Measurements from ENCODE around the gene TPRG1L.

The TPRG1L gene

GRCh38 chr1:3664700-3665375 lies 40.0 kb downstream of the TPRG1L start:
- Histone ChIP-seq H3K27me3 (ENCODE audit: insufficient read depth, low read length) (peaks cover 10% of the 10 kb centered on the region), H3K36me3 (ENCODE audit: insufficient read depth, low read length) (no peaks in the 10 kb centered on the region), H3K4me1 (ENCODE audit: insufficient read depth, low read length) (peaks cover 19% of the 10 kb centered on the region)

GRCh38 chr1:3668148-3668547 lies 43.3 kb downstream of the TPRG1L start:
- Histone ChIP-seq H3K9me3 (ENCODE audit: low read length) (no peaks in the 10 kb centered on the region), H3K4me3 (ENCODE audit: low read length) (no peak overlapping the region), H3K36me3 (ENCODE audit: insufficient read depth, low read length) (no peaks in the 10 kb centered on the region), H3K4me1 (ENCODE audit: insufficient read depth, low read length) (peaks cover 19% of the 10 kb centered on the region), H3K27me3 (ENCODE audit: insufficient read depth, low read length) (peaks cover 34% of the 10 kb centered on the region), H2AFZ (ENCODE audit: low read depth, low read length) (no peak overlapping the region)

More at GRCh38 chr1:3664700-3665375, 40.0 kb downstream of the TPRG1L start:
- Histone ChIP-seq H3K4me3 (ENCODE audit: low read length) (no peak overlapping the region), H2AFZ (ENCODE audit: low read depth, low read length) (no peak overlapping the region), H3K9me3 (ENCODE audit: low read length) (no peaks in the 10 kb centered on the region)

- Histone ChIP-seq H2AFZ (ENCODE audit: low read depth, low read length) (no peak overlapping the region), H3K36me3 (ENCODE audit: insufficient read depth, low read length) (no peaks in the 10 kb centered on the region), H3K9me3 (ENCODE audit: low read length) (no peaks in the 10 kb centered on the region), H3K4me1 (ENCODE audit: insufficient read depth, low read length) (peaks cover 19% of the 10 kb centered on the region), H3K4me3 (ENCODE audit: low read length) (no peak overlapping the region), H3K27me3 (ENCODE audit: insufficient read depth, low read length) (peaks cover 39% of the 10 kb centered on the region)
Observed at GRCh38 chr1:3668585-3669300, 43.9 kb downstream of the TPRG1L start.

GRCh38 chr1:3669421-3669821 lies 44.6 kb downstream of the TPRG1L start:
- H3K27me3 ChIP-seq (ENCODE audit: insufficient read depth, low read length): peaks cover 44% of the 10 kb centered on the region
- H2AFZ ChIP-seq (ENCODE audit: low read depth, low read length): no peak overlapping the region
- no peaks in the 10 kb centered on the region for H3K36me3 ChIP-seq (ENCODE audit: insufficient read depth, low read length)
- no peaks in the 10 kb centered on the region for H3K9me3 ChIP-seq (ENCODE audit: low read length)
- peaks cover 20% of the 10 kb centered on the region for H3K4me1 ChIP-seq (ENCODE audit: insufficient read depth, low read length)
- no peak overlapping the region for H3K4me3 ChIP-seq (ENCODE audit: low read length)

GRCh38 chr1:3669971-3670431 lies 45.2 kb downstream of the TPRG1L start:
- peaks cover 22% of the 10 kb centered on the region for H3K4me1 ChIP-seq (ENCODE audit: insufficient read depth, low read length)
- H3K9me3 ChIP-seq (ENCODE audit: low read length): no peaks in the 10 kb centered on the region
- H3K4me3 ChIP-seq (ENCODE audit: low read length): no peak overlapping the region
- peaks cover 44% of the 10 kb centered on the region for H3K27me3 ChIP-seq (ENCODE audit: insufficient read depth, low read length)
- no peaks in the 10 kb centered on the region for H3K36me3 ChIP-seq (ENCODE audit: insufficient read depth, low read length)
- no peak overlapping the region for H2AFZ ChIP-seq (ENCODE audit: low read depth, low read length)

- no peaks in the 10 kb centered on the region for H3K36me3 ChIP-seq (ENCODE audit: insufficient read depth, low read length)
- peaks cover 22% of the 10 kb centered on the region for H3K4me1 ChIP-seq (ENCODE audit: insufficient read depth, low read length)
- peaks cover 49% of the 10 kb centered on the region for H3K27me3 ChIP-seq (ENCODE audit: insufficient read depth, low read length)
- no peak overlapping the region for H3K4me3 ChIP-seq (ENCODE audit: low read length)
- H3K9me3 ChIP-seq (ENCODE audit: low read length): no peaks in the 10 kb centered on the region
- H2AFZ ChIP-seq (ENCODE audit: low read depth, low read length): no peak overlapping the region
Observed at GRCh38 chr1:3670823-3671265, 46.0 kb downstream of the TPRG1L start.

GRCh38 chr1:3671371-3672180 lies 46.8 kb downstream of the TPRG1L start:
- no peak overlapping the region for H3K4me3 ChIP-seq (ENCODE audit: low read length)
- no peak overlapping the region for H2AFZ ChIP-seq (ENCODE audit: low read depth, low read length)
- peaks cover 56% of the 10 kb centered on the region for H3K27me3 ChIP-seq (ENCODE audit: insufficient read depth, low read length)
- peaks cover 15% of the 10 kb centered on the region for H3K4me1 ChIP-seq (ENCODE audit: insufficient read depth, low read length)
- H3K9me3 ChIP-seq (ENCODE audit: low read length): no peaks in the 10 kb centered on the region
- no peaks in the 10 kb centered on the region for H3K36me3 ChIP-seq (ENCODE audit: insufficient read depth, low read length)

GRCh38 chr1:3672231-3672970 lies 47.6 kb downstream of the TPRG1L start:
- H3K9me3 ChIP-seq (ENCODE audit: low read length): no peaks in the 10 kb centered on the region
- no peaks in the 10 kb centered on the region for H3K36me3 ChIP-seq (ENCODE audit: insufficient read depth, low read length)
- H3K4me1 ChIP-seq (ENCODE audit: insufficient read depth, low read length): peaks cover 9% of the 10 kb centered on the region
- H3K4me3 ChIP-seq (ENCODE audit: low read length): no peak overlapping the region
- H2AFZ ChIP-seq (ENCODE audit: low read depth, low read length): no peak overlapping the region
- peaks cover 64% of the 10 kb centered on the region for H3K27me3 ChIP-seq (ENCODE audit: insufficient read depth, low read length)

GRCh38 chr1:3672971-3673361 lies 48.2 kb downstream of the TPRG1L start:
- Histone ChIP-seq H3K27me3 (ENCODE audit: insufficient read depth, low read length) (peaks cover 65% of the 10 kb centered on the region), H3K36me3 (ENCODE audit: insufficient read depth, low read length) (no peaks in the 10 kb centered on the region), H2AFZ (ENCODE audit: low read depth, low read length) (no peak overlapping the region), H3K9me3 (ENCODE audit: low read length) (no peaks in the 10 kb centered on the region), H3K4me1 (ENCODE audit: insufficient read depth, low read length) (peaks cover 9% of the 10 kb centered on the region), H3K4me3 (ENCODE audit: low read length) (no peak overlapping the region)

GRCh38 chr1:3673381-3674099 lies 48.7 kb downstream of the TPRG1L start:
- Histone ChIP-seq H3K9me3 (ENCODE audit: low read length) (no peaks in the 10 kb centered on the region), H3K36me3 (ENCODE audit: insufficient read depth, low read length) (no peaks in the 10 kb centered on the region), H3K4me3 (ENCODE audit: low read length) (no peak overlapping the region), H3K4me1 (ENCODE audit: insufficient read depth, low read length) (peaks cover 8% of the 10 kb centered on the region), H2AFZ (ENCODE audit: low read depth, low read length) (no peak overlapping the region), H3K27me3 (ENCODE audit: insufficient read depth, low read length) (peaks cover 71% of the 10 kb centered on the region)

- Histone ChIP-seq H3K27me3 (ENCODE audit: insufficient read depth, low read length) (peaks cover 76% of the 10 kb centered on the region), H2AFZ (ENCODE audit: low read depth, low read length) (no peak overlapping the region)
Observed at GRCh38 chr1:3674100-3675094, 49.6 kb downstream of the TPRG1L start.

More at GRCh38 chr1:3674100-3675094, 49.6 kb downstream of the TPRG1L start:
- peaks cover 3% of the 10 kb centered on the region for H3K4me1 ChIP-seq (ENCODE audit: insufficient read depth, low read length)
- no peaks in the 10 kb centered on the region for H3K9me3 ChIP-seq (ENCODE audit: low read length)
- H3K4me3 ChIP-seq (ENCODE audit: low read length): no peak overlapping the region
- no peaks in the 10 kb centered on the region for H3K36me3 ChIP-seq (ENCODE audit: insufficient read depth, low read length)

Data from neuron (in vitro differentiated cells).